SK-N-MC (cell line): ENCODE data around the gene RGS4.

ENCODE experiments used
- EZH2 ChIP-seq: fragments of 200-600 bp; sonication (generic); IDR thresholded peaks from one replicate; pipeline ENCODE4 v1.6.1; 2017; ENCODE audit warnings: antibody characterized with exemption
- POLR2AphosphoS5 ChIP-seq: IDR thresholded peaks from 2 replicates; pipeline ENCODE4 v1.6.1; 2012; ENCODE audit warnings: mild to moderate bottlenecking, low read depth, low read length, borderline replicate concordance

- no peak for TF ChIP-seq POLR2AphosphoS5
- TF ChIP-seq EZH2, result no peak
Observed at GRCh38 chr1:163107655-163108054, 38.5 kb downstream of the RGS4 start.
